ENCODE measurements around the gene PDSS2. TPM values are rescaled to one million over a fixed set of nuclear protein-coding genes. Genes with fewer than 3 reads are reported as not detected.

The PDSS2 gene
- total and polyA plus RNA-seq, 2 of the 8 experiments (the other 6 are each of a cell fraction or from before 2014, with no cell fraction given), result 10.7 to 16.1 TPM

Small RNA genes within 50 kb of the gene (small RNA-seq; reads per million reads assigned to genes)
- not detected for gene AL591516.1 (ENCODE audit: insufficient read depth)
- gene RNU6-1299P (ENCODE audit: insufficient read depth), result not detected

Other genes with a start within 250 kb of the PDSS2 start
- gene SOBP, start 30.6 kb upstream of the PDSS2 start, total RNA-seq (2021; fragmentation: NEBNext Ultra II Directional; extraction: Animal tissue kit (Norgen Biotek cat#: 25700)), result 6.2 and 7.4 TPM in 2 replicates
- 0.45 and 0.55 TPM in 2 replicates for gene SOBP, start 30.6 kb upstream of the PDSS2 start, polyA plus RNA-seq (2011; rRNA removed)